Stomach (tissue), 4 donors: ENCODE results near the gene SLN.

Source experiments
- POLR2AphosphoS5 ChIP-seq, 3 donors: sonication (generic); formaldehyde crosslinking; IDR thresholded peaks; one replicate each; pipeline ENCODE4 v1.6.1; 2016; ENCODE audit warnings: antibody characterized with exemption in 3 of 3
- TF ChIP-seq, protein P1 (sequence below), 7 experiments: fragments of 450-650 bp in 4 of 7; fragments of 200-600 bp in 3 of 7; sonication (generic) in 3 of 7; IDR thresholded peaks; one replicate each; pipeline ENCODE4 v1.5.1; 2016 to 2019; ENCODE audit warnings: antibody characterized with exemption in 7 of 7, control low read depth in 2 of 7, mild to moderate bottlenecking in 1 of 7

DNA sequence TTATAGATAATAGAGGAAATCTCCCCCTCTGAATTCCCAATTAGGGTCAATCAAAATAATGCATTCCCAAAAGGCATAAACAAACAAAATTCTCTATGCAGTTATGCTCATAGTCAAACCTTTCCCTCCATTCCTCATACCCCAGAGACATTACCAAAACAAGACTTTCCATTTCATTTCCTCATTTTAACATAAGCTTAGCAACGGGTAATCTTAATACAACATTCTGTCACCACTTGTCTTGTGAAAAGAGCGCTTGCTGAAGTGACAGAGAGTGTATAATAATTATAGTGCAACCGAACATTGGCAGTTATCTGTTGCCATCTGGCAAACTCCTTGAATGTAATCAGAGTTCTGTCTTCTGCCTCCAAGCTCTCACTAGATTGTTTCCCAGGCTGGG, 1.2 kb upstream of the SLN start:
- TF ChIP-seq, protein P1, sequence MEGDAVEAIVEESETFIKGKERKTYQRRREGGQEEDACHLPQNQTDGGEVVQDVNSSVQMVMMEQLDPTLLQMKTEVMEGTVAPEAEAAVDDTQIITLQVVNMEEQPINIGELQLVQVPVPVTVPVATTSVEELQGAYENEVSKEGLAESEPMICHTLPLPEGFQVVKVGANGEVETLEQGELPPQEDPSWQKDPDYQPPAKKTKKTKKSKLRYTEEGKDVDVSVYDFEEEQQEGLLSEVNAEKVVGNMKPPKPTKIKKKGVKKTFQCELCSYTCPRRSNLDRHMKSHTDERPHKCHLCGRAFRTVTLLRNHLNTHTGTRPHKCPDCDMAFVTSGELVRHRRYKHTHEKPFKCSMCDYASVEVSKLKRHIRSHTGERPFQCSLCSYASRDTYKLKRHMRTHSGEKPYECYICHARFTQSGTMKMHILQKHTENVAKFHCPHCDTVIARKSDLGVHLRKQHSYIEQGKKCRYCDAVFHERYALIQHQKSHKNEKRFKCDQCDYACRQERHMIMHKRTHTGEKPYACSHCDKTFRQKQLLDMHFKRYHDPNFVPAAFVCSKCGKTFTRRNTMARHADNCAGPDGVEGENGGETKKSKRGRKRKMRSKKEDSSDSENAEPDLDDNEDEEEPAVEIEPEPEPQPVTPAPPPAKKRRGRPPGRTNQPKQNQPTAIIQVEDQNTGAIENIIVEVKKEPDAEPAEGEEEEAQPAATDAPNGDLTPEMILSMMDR (IDR thresholded peaks at IDR 0.05) = no peak
- no peak for TF ChIP-seq POLR2AphosphoS5 (IDR thresholded peaks at IDR 0.05)
